Measurements from ENCODE around the gene SARDH. TPM values are rescaled to one million over a fixed set of nuclear protein-coding genes. Genes with fewer than 3 reads are reported as not detected.
A peak's percentile ranks its signal among the peaks of the same experiment; 100 is the strongest.

The SARDH gene
- polyA plus RNA-seq, 3 donors, result not detected

DNA sequence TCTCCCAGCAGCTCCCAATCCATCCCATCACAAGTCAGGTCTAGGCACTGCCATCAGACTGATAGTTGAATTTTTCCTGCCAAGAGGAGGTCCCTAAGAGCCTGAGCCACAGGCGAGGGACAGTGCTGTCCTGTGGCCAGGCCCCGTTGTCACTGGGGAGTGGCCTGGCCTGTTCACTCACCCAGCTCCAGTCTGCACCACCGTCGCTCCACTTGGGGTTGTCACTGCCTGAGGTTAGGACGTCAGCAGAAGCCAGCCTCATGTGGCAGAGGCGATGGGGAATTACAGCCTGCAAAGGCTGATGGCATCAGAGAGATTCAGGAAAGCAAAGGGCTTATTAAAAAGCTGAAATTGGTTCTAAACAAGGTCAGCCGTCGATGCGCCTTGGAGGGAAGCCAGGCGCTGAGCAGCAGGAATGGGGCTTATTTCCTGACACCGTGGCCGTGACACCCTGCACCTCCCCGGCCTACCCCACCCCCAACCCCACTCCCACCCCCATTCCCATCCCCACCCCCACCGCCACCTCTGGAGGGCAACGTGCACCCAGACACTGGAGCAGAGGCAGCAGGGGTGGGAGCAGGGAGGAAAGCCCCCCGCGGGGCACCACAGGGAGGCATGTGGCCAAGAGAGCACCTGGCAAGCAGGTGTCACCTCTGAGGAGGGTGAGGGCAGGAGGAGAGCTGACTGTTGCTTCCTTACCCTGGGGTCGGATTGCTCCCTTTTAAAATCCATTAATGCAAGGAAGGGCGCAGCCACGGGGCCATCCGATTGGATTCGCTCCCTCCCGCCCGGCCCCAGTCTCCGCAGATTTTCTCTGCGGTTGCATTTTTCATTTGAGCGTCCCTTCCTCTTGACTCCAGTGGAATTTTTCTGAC lies 105.1 kb downstream of the SARDH start:
- Histone ChIP-seq H3K9ac (ENCODE audit: insufficient read depth, low read length, poor library complexity, severe bottlenecking) (no peak overlapping the region), H3K4me3 (replicated peaks in 1 of 3; ENCODE audit: low read depth in 2 of 3, low read length in 3 of 3) (no peak overlapping the region), H3K4me1 (ENCODE audit: control insufficient read depth in 1 of 2, insufficient read depth in 2 of 2, low read length in 2 of 2) (no peaks in the 10 kb centered on the region), H3K79me2 (ENCODE audit: insufficient read depth, low read length) (no peaks in the 10 kb centered on the region), H3K27ac (ENCODE audit: low read depth in 1 of 2, low read length in 2 of 2) (no peak overlapping the region), H3K27me3 (ENCODE audit: control insufficient read depth in 2 of 2, insufficient read depth in 2 of 2, low read length in 2 of 2) (no peaks in the 10 kb centered on the region), H3K4me2 (replicated peaks; ENCODE audit: extremely low read depth, low read length, poor library complexity, severe bottlenecking) (no peak overlapping the region), H3K36me3 (replicated peaks in 1 of 2; ENCODE audit: control insufficient read depth in 1 of 2, insufficient read depth in 2 of 2, low read length in 2 of 2) (no peaks in the 10 kb centered on the region), H2AFZ (ENCODE audit: insufficient read depth, low read depth, low read length, poor library complexity, severe bottlenecking) (no peak overlapping the region), H3K9me3 (replicated peaks in 1 of 2; ENCODE audit: control insufficient read depth in 1 of 2, insufficient read depth in 1 of 2, low read length in 2 of 2) (no peaks in the 10 kb centered on the region), H4K20me1 (ENCODE audit: insufficient read depth, low read length) (no peaks in the 10 kb centered on the region)
- H3K36me3 Mint-ChIP-seq, result no peaks in the 10 kb centered on the region
- 80% methylated on average over 16 of the region's 27 CpGs for WGBS (ENCODE audit: insufficient coverage)
- peaks cover 2 to 11% (median 4%) of the 10 kb centered on the region in 3 donors for H3K27me3 Mint-ChIP-seq (ENCODE audit: low read depth in 3 of 3)
- TF ChIP-seq, protein P1, sequence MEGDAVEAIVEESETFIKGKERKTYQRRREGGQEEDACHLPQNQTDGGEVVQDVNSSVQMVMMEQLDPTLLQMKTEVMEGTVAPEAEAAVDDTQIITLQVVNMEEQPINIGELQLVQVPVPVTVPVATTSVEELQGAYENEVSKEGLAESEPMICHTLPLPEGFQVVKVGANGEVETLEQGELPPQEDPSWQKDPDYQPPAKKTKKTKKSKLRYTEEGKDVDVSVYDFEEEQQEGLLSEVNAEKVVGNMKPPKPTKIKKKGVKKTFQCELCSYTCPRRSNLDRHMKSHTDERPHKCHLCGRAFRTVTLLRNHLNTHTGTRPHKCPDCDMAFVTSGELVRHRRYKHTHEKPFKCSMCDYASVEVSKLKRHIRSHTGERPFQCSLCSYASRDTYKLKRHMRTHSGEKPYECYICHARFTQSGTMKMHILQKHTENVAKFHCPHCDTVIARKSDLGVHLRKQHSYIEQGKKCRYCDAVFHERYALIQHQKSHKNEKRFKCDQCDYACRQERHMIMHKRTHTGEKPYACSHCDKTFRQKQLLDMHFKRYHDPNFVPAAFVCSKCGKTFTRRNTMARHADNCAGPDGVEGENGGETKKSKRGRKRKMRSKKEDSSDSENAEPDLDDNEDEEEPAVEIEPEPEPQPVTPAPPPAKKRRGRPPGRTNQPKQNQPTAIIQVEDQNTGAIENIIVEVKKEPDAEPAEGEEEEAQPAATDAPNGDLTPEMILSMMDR (IDR thresholded peaks at IDR 0.05), result no peak
- H3K4me3 Mint-ChIP-seq, result peak overlapping the region in 1 of 2 donors; percentile 42
- H3K27ac Mint-ChIP-seq, result no peak overlapping the region
- H3K9me3 Mint-ChIP-seq, result no peaks in the 10 kb centered on the region
- intact Hi-C loops (cut with micrococcal nuclease), result no loop called here
- DNase-seq, result no peak
- no peaks in the 10 kb centered on the region for H3K4me1 Mint-ChIP-seq

DNA sequence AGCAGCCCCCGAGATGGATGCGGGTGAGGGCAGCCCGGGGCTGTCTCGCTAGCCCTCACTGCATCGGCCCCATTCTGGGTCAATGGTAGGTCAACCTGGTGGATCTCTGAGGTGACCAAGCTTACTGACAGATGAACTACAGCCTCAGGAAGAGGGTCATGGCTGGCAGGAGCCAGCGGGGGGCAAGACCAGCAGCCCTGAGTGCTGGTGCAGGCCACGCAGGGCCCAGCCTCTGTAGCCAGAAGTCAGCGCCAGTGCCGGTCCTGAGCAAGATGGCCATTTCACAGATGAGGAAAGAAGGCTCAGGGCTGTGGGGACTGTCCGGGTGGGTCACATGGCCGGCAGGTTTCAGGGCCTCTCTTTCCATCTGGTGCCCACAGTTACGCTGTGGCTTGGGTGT lies 107.0 kb downstream of the SARDH start:
- H3K79me2 ChIP-seq (ENCODE audit: insufficient read depth, low read length), result no peaks in the 10 kb centered on the region
- no peaks in the 10 kb centered on the region for H3K27me3 ChIP-seq (ENCODE audit: control insufficient read depth in 2 of 2, insufficient read depth in 2 of 2, low read length in 2 of 2)
- H2AFZ ChIP-seq (ENCODE audit: insufficient read depth, low read depth, low read length, poor library complexity, severe bottlenecking), result no peak overlapping the region
- Mint-ChIP-seq H3K36me3 (no peaks in the 10 kb centered on the region), H3K9me3 (peaks cover 4 to 11% (median 7%) of the 10 kb centered on the region in 7 donors), H3K27me3 (ENCODE audit: low read depth in 3 of 3) (peaks cover 3 to 8% (median 6%) of the 10 kb centered on the region in 3 donors), H3K4me1 (no peaks in the 10 kb centered on the region), H3K27ac (no peak overlapping the region), H3K4me3 (no peak overlapping the region)
- peaks cover 0 to 5% of the 10 kb centered on the region in 2 donors for H3K9me3 ChIP-seq (replicated peaks in 1 of 2; ENCODE audit: control insufficient read depth in 1 of 2, insufficient read depth in 1 of 2, low read length in 2 of 2)
- H3K36me3 ChIP-seq (replicated peaks in 1 of 2; ENCODE audit: control insufficient read depth in 1 of 2, insufficient read depth in 2 of 2, low read length in 2 of 2), result no peaks in the 10 kb centered on the region
- H3K4me3 ChIP-seq (replicated peaks in 1 of 3; ENCODE audit: low read depth in 2 of 3, low read length in 3 of 3), result no peak overlapping the region
- TF ChIP-seq, protein P1 (IDR thresholded peaks at IDR 0.05), result no peak
- H3K4me2 ChIP-seq (replicated peaks; ENCODE audit: extremely low read depth, low read length, poor library complexity, severe bottlenecking), result no peak overlapping the region
- no peaks in the 10 kb centered on the region for H4K20me1 ChIP-seq (ENCODE audit: insufficient read depth, low read length)
- no peak overlapping the region for H3K9ac ChIP-seq (ENCODE audit: insufficient read depth, low read length, poor library complexity, severe bottlenecking)
- H3K4me1 ChIP-seq (ENCODE audit: control insufficient read depth in 1 of 2, insufficient read depth in 2 of 2, low read length in 2 of 2), result no peaks in the 10 kb centered on the region
- 94% methylated on average over 9 of the region's 12 CpGs for WGBS (ENCODE audit: insufficient coverage)
- intact Hi-C loops (cut with micrococcal nuclease), result no loop called here
- no peak overlapping the region for H3K27ac ChIP-seq (ENCODE audit: low read depth in 1 of 2, low read length in 2 of 2)
- no peak for DNase-seq
